SKM-1 (cell line): ENCODE measurements around the gene AKR1E2.
"Not testable (repeated sequence)": the region's sequence is repeated elsewhere in the genome, so short reads cannot be mapped to it uniquely, and the experiment has no call there.

Experiments used
- DNase-seq: peaks from one replicate; lab custom pipeline; 2025; ENCODE audit not compliant: unreplicated experiment; lab: John Stamatoyannopoulos, UW

AKR1E2 gene

DNA sequence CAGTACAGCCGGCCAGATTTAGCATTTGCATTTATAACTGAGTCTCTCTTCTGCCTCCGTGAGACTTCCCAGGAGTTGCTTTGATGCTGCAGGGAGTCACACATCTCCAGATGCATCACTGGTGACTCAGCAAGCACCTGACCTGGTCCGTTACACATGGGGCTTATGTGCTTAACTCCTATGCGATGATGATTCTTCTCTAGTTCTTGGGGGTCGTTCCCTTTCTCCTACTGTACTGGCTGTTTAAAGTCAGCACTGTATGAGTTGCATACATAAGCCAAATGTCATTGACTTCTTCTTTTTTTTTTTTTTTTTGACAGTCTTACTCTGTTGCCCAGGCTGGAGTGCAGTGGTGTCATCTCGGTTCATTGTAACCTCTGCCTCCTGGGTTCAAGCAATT is 13.0 kb upstream of the AKR1E2 start:
- DNase-seq = no peak

DNA sequence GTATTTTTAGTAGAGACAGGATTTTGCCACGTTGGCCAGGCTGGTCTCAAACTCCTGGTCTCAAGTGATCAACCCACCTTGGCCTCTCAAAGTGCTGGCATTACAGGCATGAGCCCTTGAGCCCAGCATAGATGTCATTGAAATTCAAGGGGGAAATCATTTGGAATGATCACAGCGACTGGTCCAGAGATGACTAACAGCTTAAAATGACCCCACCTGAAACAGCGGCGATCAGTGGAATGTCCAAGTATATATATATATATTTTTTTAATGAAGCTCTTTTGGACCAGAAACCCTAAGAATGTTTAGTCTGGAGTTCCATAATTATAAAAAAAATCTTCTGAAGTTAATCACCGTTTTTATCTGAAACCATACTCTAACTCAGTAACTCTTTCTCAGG is 12.5 kb upstream of the AKR1E2 start:
- DNase-seq = no peak

DNA sequence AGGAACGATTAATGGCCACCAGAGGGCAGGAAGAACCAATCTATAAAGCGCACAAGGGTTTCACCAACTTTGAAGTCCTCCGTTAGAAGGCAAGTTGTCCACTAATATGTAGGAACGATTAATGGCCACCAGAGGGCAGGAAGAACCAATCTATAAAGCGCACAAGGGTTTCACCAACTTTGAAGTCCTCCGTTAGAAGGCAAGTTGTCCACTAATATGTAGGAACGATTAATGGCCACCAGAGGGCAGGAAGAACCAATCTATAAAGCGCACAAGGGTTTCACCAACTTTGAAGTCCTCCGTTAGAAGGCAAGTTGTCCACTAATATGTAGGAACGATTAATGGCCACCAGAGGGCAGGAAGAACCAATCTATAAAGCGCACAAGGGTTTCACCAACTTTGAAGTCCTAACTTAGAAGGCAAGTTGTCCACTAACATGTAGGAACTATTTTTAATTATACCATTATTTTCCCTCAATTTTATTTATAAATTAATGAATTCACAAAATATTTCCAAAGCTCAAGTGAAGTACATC is 10.3 kb upstream of the AKR1E2 start:
- DNase-seq = not testable (repeated sequence)

DNA sequence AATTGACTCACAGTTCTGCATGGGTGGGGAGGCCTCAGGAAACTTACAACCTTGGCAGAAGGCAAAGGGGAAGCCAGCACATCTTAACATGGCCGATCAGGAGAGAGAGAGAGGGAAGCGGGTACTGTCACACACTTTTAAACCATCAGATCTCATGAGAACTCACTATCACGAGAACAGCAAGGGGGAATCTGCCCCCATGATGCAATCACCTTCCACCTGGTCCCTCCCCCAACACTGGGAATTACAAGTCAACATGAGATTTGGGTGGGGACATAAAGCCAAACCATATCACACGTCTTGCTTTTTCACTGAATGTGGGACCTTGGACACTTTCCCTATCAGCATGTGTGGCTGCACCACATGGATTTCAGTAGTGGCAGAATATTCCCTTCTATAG is 9.0 kb upstream of the AKR1E2 start:
- no peak for DNase-seq

DNA sequence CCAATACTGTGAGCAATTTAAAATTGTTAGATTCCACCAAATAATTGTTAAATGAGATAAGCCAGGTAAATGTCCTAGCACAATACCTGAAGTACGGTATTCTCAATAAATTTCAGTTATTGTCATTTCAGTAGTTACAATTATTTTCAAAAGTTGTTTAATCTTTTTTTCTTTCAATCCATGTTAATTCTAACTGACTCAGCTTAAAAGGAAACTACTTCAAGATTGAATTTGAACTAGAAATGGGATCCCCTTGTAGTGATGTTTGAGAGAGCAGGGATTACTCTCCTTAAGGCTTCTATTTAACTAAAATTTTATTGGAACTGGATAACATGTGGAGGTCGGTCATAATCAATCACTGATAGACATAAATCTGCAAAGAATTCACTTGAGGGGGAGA is 6.9 kb upstream of the AKR1E2 start:
- DNase-seq = no peak

DNA sequence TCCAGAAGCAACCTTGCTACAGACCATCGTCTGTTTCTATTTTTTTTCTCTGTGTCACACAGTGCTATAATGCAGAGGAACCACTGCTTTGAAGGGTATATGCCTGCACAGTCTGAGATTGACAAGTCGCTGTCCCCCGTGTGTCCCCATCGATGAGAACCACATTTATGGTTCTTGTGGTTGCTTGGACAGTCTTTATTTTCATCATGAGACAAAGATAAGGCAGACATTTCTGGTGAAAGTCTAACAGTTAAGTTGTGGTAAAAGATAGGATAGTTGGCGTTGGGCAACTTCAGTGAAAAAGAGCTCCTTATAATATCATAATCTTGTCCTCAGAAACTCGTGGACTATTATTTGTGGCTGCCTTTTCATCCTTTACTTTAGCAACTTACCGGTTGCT is 6.3 kb upstream of the AKR1E2 start:
- DNase-seq = no peak

DNA sequence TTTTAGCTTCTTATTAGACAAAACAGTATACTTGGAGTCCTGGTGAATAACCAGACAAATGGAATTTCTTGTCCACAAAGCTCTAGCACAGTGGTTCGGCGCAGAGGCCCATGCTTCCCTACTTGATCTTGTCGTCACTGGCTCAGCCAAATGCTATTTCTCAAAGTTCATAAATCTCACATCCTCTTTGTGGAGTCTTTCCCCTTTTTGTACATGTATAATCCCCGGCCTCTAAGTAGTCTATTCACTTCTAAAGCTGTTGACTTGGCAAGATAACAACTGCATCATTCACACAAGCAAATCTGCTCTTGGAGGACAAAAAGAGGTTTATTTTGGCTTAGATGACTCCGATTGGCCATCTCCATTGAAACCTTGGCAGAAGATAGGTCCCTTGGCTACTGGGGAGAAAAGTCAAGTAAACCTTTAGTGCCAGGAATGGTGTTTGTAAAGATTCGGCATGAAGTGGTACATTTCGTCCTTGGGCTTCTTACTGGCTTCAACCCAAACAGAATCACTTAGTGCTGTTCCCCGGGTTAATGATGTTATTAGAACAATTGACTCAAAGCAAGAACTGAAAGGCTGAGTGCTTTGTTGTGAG is 5.1 kb upstream of the AKR1E2 start:
- no peak for DNase-seq

DNA sequence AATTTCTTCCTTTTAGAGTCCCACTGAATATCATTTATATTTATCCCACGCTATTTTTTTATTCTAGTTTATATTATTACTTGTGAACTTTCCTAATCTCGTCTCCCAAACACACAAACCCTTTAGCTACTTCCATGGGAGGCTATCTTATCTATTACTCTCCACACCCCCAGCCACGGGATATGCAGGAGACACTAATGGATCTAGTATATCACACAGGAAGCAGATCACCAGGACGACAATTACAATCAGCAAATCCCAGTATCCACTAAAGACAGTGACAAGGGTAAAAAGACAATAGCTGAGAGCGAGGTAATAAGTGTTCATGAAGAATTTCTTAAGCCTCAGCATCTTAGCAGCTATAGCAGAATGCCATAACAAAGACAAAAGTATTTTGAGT is 3.8 kb upstream of the AKR1E2 start:
- no peak for DNase-seq

DNA sequence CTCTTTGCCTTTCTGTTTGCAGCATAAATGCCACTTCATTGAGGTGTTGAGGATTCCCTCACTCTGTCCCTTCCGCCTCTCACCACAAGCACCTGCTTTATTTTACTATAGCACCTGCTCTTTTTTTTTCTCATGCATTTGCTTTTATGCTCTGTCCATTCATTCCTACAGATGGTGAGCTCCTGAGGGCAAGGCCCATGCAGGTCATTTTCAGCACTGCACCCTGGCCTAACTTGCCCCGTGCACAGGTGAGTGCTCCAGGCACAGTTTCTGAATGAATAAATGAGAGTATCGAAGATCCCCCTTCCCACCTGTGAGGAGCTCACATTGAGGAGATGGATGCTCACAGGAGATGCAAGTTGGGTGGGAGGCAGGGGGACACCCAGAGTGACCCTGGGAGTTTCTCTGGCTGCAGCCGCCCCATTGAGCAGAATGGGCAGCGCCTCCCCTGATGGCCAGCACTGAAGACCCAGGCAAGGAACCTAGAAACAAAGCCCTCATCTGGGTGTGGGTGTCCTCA is 1.2 kb upstream of the AKR1E2 start:
- no peak for DNase-seq

DNA sequence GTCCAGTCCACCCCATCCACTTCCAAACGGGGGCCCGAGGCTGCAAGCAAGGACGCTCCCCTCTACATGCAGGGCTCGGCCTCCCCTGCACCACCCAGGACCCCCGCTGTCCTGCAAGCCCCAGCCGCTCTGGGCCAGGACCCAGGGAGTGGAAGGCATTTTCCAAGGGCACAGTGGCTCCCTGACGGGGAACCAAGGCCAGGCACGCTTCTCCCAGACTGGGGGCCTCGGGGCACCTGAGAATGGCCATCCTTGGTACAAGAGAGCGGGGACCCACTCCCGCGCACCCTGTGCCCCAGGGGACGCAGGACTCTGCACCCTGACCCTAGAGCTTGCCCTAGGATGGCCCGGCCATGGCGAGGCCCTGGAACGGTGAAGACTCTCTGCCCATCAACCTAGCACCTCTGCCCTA is 545 bp upstream of the AKR1E2 start:
- no peak for DNase-seq

DNA sequence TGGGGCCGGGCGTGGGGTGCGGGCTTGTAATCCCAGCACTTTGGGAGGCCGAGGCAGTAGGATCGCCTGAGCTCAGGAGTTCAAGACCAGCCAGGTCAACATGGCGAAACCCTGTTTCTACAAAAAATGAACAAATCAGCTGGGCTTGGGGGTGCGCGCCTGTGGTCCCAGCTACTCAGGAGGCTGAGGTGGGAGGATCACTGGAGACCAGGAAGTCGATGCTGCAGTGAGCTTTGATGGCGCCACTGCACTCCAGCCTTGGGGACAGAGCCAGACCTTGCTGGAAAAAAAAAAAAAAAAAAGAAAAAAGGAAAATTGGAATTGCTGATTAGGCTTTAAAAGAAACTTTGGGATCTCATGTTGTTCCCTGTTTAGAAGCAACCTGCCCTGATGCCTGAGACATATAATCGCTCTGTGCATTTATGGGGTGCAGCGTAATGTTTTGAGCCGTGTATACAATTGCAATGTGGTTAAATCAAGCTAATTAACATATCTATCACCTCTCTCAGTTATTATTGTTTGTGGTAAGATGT is 851 bp downstream of the AKR1E2 start:
- DNase-seq = no peak

DNA sequence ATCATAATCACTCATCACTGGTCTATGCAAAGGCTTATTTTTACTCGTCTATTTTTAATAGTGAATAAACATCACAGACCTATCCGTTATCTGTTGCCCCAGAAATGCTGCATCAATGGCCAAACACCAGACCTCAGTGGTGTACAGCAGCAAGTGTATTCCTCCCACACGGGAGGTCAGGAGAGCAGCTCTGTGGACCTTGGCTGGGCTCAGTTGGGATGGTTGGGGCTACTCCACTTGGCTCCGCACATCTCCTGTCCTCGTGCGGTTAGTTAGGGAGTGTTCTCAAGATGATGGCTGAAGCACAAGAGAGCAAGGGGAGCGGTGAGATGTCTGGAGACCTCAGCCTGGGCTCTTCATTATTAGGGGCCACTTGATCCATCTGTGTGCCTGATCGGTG is 2.0 kb downstream of the AKR1E2 start:
- no peak for DNase-seq

DNA sequence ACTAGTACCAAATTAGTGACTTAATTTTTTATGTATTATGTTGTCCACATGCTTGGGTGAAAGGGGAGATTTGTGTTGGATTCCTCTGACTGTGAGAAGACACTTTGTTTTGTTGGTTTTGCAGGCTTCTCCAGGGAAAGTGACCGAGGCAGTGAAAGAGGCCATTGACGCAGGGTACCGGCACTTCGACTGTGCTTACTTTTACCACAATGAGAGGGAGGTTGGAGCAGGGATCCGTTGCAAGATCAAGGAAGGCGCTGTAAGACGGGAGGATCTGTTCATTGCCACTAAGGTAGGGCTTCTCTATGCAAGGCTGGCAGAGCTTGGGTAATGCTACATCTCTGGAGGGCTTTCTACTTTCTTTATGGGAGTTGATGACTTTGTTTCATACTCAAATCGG is 4.5 kb downstream of the AKR1E2 start:
- no peak for DNase-seq

DNA sequence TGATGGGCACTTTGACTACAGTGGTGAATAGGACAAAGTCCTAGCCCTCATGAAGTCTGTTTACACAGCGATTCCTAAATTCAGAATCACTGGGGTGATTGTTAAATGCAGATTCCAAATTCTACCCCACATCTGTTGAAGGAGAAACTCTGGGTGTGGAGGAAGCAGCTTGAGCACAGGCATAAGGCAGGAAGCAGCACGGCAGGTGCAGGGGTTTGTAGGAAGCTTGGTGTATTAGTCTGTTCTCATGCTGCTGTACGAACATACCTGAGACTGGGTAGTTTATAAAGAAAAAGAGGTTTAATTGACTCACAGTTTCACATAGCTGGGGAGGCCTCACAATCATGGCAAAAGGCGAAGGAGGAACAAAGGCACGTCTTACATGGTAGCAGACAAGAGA is 5.1 kb downstream of the AKR1E2 start:
- DNase-seq = no peak

DNA sequence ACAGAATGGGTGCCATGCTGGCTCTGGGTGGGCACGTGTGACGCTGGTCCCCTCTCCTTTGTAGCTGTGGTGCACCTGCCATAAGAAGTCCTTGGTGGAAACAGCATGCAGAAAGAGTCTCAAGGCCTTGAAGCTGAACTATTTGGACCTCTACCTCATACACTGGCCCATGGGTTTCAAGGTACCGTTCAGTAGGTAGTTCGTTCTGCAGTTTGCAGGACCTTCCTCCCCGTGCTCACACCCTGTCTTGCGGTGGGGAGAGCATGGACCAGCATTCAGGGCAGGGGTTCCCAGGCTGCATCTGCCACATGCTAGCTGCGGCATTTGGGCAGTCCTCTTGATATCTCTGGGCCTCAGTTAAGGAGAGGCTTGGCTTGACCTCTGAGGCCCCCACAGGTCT is 7.3 kb downstream of the AKR1E2 start:
- no peak for DNase-seq

DNA sequence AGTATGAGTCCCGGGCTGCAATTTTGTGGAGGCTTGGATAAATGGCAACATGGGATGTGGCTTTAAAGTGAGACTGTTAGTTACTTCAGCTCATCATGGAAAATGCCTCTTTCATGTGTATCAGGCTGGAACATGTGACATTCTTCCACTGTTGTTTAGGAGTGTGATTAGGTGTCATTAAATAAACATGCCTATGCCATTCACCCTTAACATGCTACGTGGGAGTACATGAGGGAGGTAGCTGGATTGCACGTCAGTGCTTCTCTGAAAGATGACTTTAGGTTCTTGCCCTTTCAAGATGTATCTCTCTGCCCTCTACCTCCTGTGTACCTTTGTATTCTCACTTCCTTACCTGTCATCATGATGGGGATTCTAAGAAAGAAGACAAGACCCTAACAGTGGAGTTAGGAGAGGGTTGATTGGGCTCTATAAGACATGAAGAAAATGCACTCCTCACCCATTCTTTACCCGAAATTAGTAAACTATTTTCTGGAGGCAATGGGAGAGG is 8.9 kb downstream of the AKR1E2 start:
- DNase-seq = no peak

DNA sequence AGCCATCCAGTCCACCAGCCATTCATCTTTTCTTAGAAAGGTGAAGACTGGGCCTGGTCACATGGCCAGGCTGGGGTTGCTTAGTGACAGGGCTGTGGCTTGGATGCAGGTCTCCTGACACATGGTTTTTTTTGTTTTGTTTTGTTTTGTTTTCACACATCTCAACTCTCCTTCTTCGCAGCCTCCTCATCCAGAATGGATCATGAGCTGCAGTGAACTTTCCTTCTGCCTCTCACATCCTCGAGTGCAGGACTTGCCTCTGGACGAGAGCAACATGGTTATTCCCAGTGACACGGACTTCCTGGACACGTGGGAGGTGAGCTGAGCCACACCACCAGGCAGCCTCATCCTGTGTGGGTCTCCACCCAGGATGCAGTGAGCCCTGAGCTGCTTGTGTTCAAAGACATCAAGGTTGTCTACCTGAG is 9.5 kb downstream of the AKR1E2 start:
- DNase-seq = no peak

DNA sequence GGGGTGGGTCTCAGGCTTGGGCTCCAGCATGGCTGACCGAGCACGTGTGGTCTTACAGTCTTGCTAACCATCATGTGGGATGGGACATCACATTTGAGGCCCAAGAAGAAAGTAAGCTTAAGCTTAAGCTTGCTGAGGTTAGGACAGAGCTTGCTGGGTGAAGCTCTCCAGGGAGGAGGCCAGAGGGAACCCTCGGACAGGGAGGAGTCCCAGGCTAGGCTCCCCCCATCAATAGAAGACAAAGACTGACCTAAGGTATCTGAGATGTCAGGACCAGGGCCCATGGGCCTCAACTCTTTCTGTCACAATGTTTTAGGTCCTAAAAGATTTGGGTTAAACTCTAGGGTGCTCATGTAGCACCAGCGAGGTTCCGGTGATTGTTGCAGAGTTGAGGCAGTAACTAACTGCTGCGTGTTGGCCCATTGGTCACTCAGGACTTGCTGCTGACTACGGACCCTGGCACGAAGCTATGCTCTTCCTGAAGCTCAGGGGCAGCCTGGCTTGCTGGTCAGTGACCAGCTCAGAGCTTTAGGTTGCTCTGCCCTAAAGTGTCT is 10.5 kb downstream of the AKR1E2 start:
- no peak for DNase-seq

DNA sequence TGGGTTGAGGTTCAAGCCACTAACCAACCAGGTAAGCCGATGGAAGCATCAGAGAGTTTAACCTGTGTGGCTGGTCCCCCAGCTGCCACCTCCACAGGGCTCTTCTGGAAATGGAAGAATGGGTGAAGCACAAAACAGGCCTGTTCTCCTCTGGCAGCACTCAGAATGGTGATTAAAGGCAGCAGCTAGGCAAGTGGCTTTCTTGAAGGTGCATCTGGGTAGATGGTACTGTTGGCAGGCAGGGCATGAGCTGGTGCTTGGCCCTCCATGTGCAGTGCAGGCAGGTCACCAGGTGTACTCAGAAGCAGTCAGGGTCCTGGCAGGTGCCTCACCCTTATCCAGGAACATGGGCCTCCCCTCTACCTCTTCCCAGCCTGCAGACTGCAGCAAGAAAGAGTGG is 11.5 kb downstream of the AKR1E2 start:
- no peak for DNase-seq

DNA sequence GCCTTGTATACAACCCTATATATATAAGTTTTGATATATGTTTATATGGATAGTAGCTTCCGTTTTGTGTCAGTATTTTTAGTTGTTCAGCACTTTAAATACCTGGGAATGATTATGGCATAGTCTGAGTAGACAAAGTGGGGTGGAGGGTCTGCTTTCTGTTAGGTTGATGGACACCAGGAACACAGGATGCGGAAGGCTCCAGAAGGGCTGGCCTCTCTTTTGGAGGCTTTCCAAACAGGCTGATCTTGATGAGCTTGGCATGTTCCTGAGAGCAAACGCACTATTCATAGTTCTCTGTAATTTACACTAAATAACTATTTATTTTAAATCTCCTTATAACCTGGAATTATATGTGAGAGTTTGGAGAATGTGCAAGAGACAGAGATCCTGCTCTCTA is 12.7 kb downstream of the AKR1E2 start:
- no peak for DNase-seq

DNA sequence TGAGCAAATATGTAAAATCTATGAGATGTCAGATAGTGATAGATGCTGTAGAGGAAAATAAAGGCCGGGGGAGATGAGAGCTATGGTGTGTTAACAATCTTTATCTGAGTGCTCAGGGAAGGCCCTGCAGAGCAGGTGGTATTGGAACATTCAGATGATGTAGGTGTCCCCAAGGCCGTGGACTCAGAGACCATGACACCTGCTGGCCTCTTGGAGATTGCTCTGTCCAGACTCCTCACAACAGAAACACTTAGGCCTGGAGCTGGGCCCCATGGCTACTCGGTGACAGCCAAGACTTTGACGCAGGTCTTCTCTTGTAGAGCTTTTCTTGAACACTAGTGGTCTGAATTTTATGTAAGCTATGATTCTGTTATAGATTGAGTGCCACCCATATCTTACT is 13.3 kb downstream of the AKR1E2 start:
- no peak for DNase-seq

DNA sequence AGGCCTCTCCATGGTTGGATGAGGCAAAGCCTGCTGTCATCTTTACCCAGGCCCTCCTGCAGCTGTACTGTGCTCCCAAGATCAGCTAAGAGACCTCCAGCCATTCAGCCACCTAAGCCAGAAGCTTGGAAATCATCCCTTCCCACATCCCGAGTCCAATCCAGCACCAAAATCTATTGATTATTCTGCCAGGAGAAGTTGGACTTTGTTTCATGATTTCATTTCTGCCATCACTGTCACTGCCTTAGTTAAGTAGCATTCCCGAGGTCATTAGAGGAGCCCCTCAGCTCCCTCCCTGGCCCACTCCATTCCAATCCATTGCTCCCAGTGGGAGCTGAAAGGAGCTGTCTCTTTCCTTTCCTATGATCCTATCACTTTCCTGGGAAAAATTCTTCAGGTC is 14.1 kb downstream of the AKR1E2 start:
- no peak for DNase-seq
